Measurements from ENCODE around the gene WNT9A.

DNA sequence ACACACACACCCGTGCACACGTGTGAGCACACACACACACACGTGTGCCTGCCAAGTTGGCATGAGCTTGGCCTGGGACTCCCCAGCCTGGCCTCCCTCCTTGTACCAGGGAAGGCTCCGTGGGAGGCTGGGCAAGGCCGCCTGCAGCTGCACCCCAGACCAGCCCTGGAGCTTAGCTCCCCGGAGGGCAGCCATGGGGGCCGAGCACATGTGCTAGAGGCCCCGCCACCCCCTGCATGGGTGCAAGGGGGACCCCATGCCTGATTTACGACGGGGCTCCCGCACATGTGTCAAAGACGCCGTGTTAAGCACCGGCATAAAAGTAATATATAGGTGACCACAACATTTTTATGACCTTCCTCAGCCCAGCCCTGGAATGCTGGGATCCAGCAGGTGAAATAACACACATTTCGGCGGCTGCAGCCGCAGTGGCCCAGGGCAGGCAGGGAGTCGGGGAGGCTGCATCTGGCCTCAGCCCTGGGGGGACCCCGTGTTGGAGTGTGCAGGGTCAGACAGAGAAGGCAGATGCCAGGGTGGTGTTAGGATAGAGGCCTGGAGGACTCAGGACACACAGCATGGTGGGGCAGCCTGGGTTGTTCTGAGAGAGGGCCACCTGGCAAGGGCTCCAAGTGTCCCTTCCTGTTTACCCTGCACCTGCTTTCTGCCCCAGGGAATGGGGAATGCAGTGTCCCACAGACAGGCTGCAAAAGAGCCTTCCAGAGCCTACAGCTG is 56.3 kb downstream of the WNT9A start:
- TF ChIP-seq, protein P1, sequence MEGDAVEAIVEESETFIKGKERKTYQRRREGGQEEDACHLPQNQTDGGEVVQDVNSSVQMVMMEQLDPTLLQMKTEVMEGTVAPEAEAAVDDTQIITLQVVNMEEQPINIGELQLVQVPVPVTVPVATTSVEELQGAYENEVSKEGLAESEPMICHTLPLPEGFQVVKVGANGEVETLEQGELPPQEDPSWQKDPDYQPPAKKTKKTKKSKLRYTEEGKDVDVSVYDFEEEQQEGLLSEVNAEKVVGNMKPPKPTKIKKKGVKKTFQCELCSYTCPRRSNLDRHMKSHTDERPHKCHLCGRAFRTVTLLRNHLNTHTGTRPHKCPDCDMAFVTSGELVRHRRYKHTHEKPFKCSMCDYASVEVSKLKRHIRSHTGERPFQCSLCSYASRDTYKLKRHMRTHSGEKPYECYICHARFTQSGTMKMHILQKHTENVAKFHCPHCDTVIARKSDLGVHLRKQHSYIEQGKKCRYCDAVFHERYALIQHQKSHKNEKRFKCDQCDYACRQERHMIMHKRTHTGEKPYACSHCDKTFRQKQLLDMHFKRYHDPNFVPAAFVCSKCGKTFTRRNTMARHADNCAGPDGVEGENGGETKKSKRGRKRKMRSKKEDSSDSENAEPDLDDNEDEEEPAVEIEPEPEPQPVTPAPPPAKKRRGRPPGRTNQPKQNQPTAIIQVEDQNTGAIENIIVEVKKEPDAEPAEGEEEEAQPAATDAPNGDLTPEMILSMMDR (conservative IDR thresholded peaks at IDR 0.05) = no peak
- no peak for TF ChIP-seq ZFX (IDR thresholded peaks at IDR 0.05)
